D721Med (cell line): Measurements from ENCODE around the gene CDK5RAP2.

Source experiments
- DNase-seq: peaks from one replicate; pipeline ENCODE4 v3.0.0; 2011; ENCODE audit warnings: low spot score; ENCODE audit not compliant: insufficient read length
- FAIRE-seq: peaks from 2 replicates; lab custom pipeline; 2011; peaks lifted over from hg19 to GRCh38; lab: Jason Lieb, UNC
- CTCF ChIP-seq: IDR thresholded peaks from 2 replicates; pipeline ENCODE4 v1.5.1; 2012; ENCODE audit warnings: mild to moderate bottlenecking, control low read depth; ENCODE audit not compliant: insufficient read depth; ENCODE audit errors: missing control alignments

CDK5RAP2 gene

GRCh38 chr9:120412425-120412951, 167.5 kb downstream of the CDK5RAP2 start:
- DNase-seq (no peak), FAIRE-seq (no peak)
- no peak for TF ChIP-seq CTCF

GRCh38 chr9:120411862-120412424, 168.0 kb downstream of the CDK5RAP2 start:
- FAIRE-seq (no peak), DNase-seq (no peak)
- no peak for TF ChIP-seq CTCF

- FAIRE-seq (no peak), DNase-seq (no peak)
- no peak for TF ChIP-seq CTCF
Measured at GRCh38 chr9:120410925-120411501, 169.0 kb downstream of the CDK5RAP2 start.

DNA sequence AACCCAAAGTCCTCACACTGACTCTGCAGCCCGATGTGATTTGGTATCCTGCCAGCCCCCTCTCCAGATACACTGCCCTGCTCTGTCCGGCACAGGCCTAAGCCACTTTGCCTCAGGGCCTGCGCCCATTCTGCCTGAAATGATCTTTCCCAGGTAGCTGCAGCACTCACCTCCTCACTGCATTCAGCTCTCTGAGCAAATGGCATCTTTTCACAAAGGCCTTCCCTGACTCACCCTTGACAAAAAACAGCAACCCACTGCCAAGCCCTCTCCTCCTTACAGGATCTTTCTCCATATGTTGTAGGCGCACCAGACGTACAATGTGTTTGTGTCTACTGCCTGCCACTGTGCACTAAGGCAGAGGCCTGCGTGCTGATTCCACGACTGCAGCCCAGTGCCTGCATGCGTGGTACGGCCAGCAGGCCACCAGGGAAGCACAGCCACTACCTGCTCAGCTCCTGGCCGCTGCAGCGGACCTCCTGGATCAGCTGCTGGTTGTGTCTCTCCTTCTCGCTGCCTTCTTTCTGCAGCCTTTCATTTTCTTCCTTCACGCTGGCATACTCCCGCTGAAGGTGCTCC, 171.2 kb downstream of the CDK5RAP2 start:
- FAIRE-seq (no peak), DNase-seq (no peak)
- TF ChIP-seq CTCF, result no peak

DNA sequence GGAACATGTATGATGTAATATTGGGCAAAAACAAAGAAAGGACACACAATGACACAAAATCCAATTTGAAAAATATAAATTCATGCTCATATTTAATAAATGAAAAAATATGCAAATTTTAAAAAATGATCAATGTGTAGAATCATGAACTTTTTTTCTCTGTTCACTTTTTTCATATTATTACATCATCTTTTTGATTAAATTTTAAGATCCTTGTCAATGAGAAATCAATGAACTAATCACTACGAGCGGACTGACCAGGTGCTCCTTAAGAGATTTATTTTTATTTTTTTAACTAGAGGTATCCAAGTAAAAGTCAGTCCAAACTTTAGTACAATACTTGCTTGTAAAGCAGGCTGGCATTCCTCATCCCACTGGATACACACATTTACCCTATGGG, 174.1 kb downstream of the CDK5RAP2 start:
- DNase-seq, result no peak
- FAIRE-seq, result no peak
- no peak for TF ChIP-seq CTCF

GRCh38 chr9:120405134-120405533, 174.8 kb downstream of the CDK5RAP2 start:
- DNase-seq, result no peak
- TF ChIP-seq CTCF, result no peak
- FAIRE-seq, result no peak

- TF ChIP-seq CTCF, result no peak
- no peak for FAIRE-seq
Measured at GRCh38 chr9:120403543-120403856, 176.5 kb downstream of the CDK5RAP2 start.

More at GRCh38 chr9:120403543-120403856, 176.5 kb downstream of the CDK5RAP2 start:
- no peak for DNase-seq
